HFF-Myc (cell line): ENCODE results near the gene SPPL3.

Experiments used
- DNase-seq: peaks from one replicate; pipeline ENCODE4 v3.0.0-alpha.2; 2011; ENCODE audit warnings: low read depth; ENCODE audit errors: extremely low read depth
- H3K4me3 ChIP-seq: replicated peaks from 2 replicates; pipeline ENCODE4 v1.5.1; 2011; ENCODE audit warnings: low read depth, mild to moderate bottlenecking, control low read depth, low read length
- CTCF ChIP-seq: IDR thresholded peaks from 2 replicates; pipeline ENCODE4 v1.5.1; 2012; ENCODE audit warnings: mild to moderate bottlenecking, low read depth, low read length, control low read depth; ENCODE audit errors: missing control alignments

Gene SPPL3

GRCh38 chr12:120865098-120865497 lies 39.1 kb downstream of the SPPL3 start:
- H3K4me3 ChIP-seq: no peak overlapping the region
- TF ChIP-seq CTCF: no peak

DNA sequence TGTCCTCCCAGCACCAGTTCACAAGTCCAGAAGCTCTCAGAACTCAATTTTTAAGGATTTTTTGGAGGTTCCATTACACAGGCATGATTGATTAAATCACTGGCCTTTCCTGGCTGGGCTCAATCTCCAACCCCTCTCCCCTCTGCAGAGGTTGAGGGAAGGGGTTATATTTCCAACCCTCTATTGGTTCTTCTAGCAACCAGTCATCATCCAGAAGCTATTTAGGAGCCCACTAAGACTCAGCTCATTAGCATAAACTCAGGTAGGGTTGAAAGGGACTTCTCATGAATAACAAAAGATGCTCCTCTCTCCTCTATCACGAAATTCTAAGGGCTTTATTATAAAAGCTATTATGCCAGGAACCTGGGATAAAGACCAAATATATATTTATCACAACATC lies 41.5 kb downstream of the SPPL3 start:
- no peak overlapping the region for H3K4me3 ChIP-seq
- no peak for TF ChIP-seq CTCF
- no peak for DNase-seq

More at GRCh38 chr12:120865098-120865497, 39.1 kb downstream of the SPPL3 start:
- no peak for DNase-seq

GRCh38 chr12:120861074-120861795 lies 42.9 kb downstream of the SPPL3 start:
- no peak for TF ChIP-seq CTCF
- DNase-seq: no peak
- no peak overlapping the region for H3K4me3 ChIP-seq

GRCh38 chr12:120858306-120859088 lies 45.7 kb downstream of the SPPL3 start:
- DNase-seq: no peak
- H3K4me3 ChIP-seq: no peak overlapping the region
- TF ChIP-seq CTCF: no peak

DNA sequence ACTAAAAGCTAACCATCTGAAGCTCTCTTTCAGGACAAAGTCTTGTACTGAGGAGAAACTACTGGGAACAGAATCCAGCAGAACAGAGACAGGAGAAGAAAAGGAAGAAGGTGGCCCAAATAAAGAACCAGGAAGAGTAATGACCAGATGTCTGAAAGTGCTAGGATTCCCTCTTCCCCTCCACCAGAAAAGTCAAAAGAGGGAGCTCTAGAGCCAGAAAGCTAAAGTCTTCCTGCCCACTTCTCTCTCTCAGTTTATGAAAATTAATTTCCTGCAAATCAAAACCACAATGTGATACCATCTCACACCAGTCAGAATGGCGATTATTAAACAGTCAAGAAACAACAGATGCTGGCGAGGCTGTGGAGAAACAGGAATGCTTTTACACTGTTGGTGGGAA lies 47.2 kb downstream of the SPPL3 start:
- H3K4me3 ChIP-seq: no peak overlapping the region
- DNase-seq: no peak
- TF ChIP-seq CTCF: peak; percentile 48

- no peak overlapping the region for H3K4me3 ChIP-seq
- no peak for TF ChIP-seq CTCF
- DNase-seq: no peak
Observed at GRCh38 chr12:120855823-120856588, 48.2 kb downstream of the SPPL3 start.
